HG02678 (cell line): ENCODE data around the gene CDK16.

ENCODE experiments used
- ATAC-seq: cut with Tn5 transposase; IDR thresholded peaks from one replicate; pipeline ENCODE4 v1.9.1; 2021; ENCODE audit warnings: mild to moderate bottlenecking, moderate library complexity; ENCODE audit not compliant: unreplicated experiment

The CDK16 gene

DNA sequence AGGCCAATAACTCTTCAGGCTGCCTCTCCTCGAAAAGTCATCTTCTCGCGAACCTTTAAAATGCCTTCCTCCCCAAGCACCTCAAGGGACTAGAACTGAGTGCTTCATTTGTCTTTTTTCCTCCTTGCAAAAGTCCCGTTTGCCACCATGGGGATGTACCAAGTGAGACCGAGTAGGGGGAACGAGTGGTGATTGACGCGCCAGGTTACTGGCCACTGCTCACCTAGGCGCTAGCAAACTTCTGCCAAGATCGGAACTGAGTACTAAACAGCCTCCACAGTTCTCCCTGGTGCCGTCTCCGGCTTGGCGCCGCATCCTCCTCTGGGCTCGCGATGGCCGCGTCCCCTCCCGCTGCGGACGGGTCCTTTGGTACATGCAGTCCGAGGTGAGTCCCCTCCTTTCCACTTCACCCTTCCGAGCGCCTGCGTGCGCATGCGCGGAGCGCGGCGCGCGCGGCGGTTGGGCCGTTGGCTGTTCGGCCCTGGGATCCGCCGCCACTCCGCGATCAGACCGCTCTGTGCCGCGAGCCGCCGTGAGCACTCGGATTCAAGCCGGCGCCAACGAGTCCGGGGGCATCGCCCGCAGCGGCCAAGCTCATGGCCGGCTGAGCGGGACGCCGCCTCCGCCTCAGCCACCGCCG lies at the start of gene CDK16:
Gene CDK16 (plus strand): TSS at position 402 of the 640 bp plus-strand sequence. CDS start 4,877 bp downstream, outside the sequence.
- peak; percentile 37 for ATAC-seq

DNA sequence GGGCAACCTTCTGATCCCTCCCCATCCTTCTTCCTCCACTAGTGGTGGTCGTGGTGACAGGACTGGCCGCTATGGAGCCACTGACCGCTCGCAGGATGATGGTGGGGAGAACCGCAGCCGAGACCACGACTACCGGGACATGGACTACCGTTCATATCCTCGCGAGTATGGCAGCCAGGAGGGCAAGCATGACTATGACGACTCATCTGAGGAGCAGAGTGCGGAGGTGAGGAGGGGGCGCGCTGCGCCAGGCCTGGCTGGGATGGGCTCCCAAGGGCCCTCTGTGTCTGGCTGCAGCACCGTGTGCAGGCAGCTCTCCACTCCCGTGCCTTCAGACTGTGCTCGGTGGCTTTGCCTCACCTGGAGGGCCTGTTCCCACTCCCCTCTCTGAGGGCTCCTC lies 49.2 kb upstream of the CDK16 start:
- ATAC-seq, result no peak

- ATAC-seq, result no peak
Observed at GRCh38 chrX:47169726-47170515, 48.6 kb upstream of the CDK16 start.

DNA sequence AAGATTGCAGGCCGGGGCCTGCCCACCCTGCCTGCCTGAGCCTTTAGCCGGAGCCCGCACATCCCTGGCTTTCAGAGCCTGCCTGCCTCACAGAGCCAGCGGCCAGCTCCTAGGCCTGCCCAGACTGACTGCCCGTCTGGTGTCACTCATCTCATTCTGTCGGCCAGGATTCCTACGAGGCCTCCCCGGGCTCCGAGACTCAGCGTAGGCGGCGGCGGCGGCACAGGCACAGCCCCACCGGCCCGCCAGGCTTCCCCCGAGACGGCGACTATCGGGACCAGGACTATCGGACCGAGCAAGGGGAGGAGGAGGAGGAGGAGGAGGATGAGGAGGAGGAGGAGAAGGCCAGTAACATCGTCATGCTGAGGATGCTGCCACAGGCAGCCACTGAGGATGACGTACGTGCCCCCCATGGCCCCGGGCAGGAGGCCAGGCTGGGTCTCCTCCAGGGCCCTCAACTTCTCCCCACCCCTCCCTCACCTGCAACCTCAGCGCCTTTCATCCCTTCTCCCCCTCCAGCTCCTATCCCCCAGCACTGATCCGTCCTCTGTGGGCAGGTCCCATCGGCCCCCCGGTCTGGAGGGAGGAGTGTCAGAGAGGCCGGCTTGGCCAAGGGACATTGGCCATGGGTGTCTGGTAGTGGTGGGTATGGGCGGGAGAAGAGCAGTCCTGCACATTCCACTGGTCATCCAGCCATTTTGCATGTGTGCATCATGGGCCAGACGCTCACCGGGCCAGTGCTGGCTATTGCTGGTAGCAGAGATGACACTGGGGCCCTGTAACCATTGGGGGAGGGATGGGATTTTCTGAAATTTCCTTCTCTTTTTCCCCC lies 47.4 kb upstream of the CDK16 start:
- ATAC-seq, result no peak

DNA sequence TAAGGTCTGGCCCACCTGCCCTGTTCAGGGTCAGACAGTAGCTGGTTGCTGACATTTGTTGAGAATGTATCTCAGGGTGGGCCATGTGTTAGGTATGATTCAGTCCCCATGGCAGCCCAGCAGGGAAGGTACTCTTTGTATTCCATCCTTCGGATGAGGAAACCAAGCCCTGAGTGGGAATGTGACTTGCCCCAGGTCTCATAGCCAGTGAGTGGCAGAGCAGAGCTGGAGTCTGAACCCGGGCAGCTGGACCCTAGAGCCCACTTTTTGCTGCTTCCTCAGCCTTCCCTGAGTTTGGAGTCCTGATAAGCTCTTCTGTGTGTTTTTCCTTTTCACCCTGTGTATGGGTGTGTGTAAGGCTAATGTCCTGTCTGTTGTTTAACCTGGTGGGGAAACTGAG lies 46.5 kb upstream of the CDK16 start:
- no peak for ATAC-seq

DNA sequence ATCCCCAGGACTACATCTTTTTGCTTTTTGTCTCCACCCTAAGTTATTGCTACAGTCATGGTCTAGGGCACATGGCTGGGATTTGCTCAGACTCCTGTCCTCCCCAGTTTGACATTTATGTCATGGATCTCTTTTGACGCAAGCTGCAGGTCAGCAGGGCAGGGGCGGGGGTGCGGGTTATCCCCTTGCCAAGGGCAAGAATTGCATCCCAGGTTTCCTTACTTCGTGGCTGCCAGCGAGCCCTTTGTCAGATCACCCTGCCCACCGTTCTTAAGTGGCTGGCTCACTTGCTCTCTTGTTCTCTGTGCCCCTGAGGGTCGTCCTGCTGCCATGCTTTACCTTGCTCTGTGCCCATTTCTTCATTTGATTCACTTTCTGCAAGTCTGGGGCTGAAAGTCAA lies 45.9 kb upstream of the CDK16 start:
- ATAC-seq, result no peak

GRCh38 chrX:47172971-47173792 lies 45.3 kb upstream of the CDK16 start:
- ATAC-seq, result no peak

GRCh38 chrX:47174376-47174775 lies 44.1 kb upstream of the CDK16 start:
- ATAC-seq, result no peak

DNA sequence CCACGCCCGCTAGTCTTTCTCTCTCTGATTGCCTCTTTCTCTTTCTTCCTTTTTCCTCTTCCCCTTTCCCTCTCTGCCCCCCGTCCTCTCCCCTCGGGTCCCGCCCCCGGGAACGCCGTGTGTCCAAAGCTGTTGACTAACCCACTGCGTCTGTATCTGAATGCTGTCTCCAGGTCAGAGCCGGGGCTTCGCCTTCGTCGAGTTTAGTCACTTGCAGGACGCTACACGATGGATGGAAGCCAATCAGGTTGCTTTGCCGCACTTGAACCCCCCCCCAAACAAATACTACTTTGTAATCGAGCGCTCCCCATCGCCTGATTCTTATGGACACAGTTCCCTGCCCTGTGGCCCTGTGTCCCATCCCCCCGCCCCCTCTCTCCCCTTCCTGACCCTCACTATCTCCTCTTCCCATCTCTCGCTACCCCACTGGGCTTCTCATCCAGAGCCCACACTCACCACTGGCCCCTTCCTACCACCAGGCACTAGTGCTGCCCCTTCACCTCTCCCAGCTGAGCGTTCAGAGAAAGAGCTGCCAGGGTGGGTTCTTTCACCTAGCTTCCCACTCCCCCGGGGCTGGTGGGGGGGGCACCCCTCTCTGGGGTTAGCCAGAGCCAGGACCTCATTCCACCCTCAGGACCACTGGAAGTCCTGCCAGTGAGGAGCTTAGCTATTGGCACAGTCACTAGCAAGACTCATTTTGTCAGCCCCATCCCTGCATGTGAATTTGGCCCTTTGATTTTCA lies 43.5 kb upstream of the CDK16 start:
- ATAC-seq, result no peak

DNA sequence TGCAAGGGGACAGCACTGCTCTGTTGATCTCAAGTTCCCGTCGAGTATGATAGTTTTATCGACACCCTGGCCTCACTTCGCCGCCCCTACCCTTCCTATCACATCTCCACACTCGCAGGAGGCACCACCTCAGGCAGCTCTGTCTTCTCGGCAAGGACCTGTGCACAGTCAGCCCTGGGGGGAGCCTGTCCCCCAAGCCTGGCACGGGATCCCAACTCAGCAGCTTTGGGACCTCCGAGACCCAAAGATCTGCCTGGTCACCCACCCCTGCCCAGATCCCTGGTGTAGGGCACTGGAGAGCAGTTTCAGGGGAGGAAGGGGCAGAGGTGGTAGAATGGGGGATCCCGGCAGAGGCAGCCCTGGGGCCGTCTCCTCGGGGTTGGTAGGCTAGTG lies 42.9 kb upstream of the CDK16 start:
- ATAC-seq, result no peak

DNA sequence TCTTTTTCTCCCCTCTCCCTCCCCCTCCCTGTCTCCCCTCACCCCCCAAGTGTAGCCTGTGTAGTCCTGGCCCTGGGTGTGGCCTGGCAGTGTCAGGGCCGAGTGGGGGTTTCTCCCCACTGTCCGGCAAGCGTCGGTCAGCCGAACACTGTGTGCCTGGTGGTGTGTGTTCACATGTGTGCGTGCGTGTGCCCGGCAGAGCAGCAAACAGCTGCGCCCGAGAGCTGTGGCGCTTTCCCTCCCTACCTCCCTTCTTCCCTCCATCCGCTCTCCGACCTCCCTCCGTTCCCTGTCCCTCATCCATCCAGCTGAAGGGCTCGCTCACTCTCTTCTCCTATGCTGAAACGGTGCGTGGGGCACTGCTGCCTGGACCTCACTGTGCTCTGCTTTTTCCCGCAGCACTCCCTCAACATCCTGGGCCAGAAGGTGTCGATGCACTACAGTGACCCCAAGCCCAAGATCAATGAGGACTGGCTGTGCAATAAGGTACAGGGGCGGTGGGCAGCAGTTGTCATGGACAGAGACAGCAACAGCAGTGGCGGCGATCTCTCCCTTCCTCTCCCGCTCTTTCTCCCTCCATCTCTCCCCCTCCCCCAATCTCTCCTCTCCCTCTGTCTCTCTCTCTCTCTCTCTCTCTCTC lies 42.3 kb upstream of the CDK16 start:
- no peak for ATAC-seq

GRCh38 chrX:47177079-47177478 lies 41.4 kb upstream of the CDK16 start:
- ATAC-seq, result no peak

- no peak for ATAC-seq
Observed at GRCh38 chrX:47178337-47178736, 40.1 kb upstream of the CDK16 start.

- no peak for ATAC-seq
Observed at GRCh38 chrX:47179221-47179927, 39.1 kb upstream of the CDK16 start.

GRCh38 chrX:47179928-47180255 lies 38.6 kb upstream of the CDK16 start:
- ATAC-seq, result no peak

DNA sequence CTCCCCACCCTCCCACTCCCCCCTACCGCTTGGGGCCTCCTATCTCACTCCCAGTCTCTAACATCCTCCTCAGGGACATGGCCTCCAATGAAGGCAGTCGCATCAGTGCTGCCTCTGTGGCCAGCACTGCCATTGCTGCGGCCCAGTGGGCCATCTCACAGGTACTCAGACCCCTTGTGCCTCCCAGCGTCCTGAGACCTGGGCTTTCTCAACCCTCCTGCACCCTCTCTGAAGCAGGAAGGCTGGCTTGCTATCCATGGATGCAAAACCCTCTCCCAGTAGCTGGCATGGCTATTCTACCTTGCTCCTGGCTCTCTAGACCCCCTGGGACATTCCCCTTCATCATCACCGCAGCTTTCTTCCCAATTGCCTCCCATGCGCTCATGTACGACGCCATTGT lies 38.1 kb upstream of the CDK16 start:
- ATAC-seq, result no peak

DNA sequence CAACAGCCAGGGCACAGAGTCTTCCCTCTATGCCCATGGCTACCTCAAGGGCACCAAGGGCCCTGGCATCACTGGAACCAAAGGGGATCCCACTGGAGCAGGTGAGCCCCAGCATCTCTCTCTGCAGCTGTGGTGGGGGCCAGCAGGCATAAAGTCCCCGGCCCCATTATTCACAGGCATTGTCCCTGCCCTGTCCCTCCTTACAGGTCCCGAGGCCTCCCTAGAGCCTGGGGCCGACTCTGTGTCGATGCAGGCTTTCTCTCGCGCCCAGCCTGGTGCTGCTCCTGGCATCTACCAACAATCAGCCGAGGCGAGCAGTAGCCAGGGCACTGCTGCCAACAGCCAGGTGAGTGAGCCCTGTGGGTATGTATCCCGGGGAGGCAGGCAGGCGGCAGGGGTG lies 37.2 kb upstream of the CDK16 start:
- ATAC-seq, result no peak

GRCh38 chrX:47182106-47182700 lies 36.3 kb upstream of the CDK16 start:
- ATAC-seq, result no peak

DNA sequence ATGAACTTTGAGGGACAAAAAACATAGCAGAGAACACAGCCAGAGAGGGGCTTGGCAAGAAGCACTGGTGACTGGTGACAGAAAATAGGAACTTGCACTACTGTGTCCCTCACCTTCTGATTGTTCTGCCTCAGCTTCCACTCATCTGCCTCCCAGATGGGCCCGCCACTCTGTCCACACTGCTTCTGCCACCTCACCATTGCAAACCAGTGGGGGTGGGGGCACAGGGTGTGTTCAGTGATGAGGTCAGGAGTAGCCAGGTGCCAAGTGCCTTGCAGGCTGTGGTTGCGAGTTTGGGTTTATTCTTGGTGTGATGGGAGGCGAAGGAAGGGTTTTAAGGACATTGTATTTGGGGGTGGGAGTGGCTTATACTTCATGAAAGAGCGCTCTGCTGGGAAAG lies 34.0 kb upstream of the CDK16 start:
- ATAC-seq, result no peak
